ENCODE results near the gene RNF38.
"Not testable (repeated sequence)": the region's sequence is repeated elsewhere in the genome, so short reads cannot be mapped to it uniquely, and the experiment has no call there.

The RNF38 gene

GRCh38 chr9:36298566-36298965 is 101.5 kb downstream of the RNF38 start:
- DNase-seq (ENCODE audit: insufficient read length, low spot score) (peak; percentile 83), FAIRE-seq (no peak)

- FAIRE-seq: no peak
- no peak for DNase-seq (ENCODE audit: insufficient read length, low spot score)
These were observed 102.3 kb downstream of the RNF38 start for GRCh38 chr9:36297798-36298197.

- DNase-seq (ENCODE audit: insufficient read length, low spot score); FAIRE-seq: not testable (repeated sequence)
These were observed 105.1 kb downstream of the RNF38 start for GRCh38 chr9:36294996-36295395.

DNA sequence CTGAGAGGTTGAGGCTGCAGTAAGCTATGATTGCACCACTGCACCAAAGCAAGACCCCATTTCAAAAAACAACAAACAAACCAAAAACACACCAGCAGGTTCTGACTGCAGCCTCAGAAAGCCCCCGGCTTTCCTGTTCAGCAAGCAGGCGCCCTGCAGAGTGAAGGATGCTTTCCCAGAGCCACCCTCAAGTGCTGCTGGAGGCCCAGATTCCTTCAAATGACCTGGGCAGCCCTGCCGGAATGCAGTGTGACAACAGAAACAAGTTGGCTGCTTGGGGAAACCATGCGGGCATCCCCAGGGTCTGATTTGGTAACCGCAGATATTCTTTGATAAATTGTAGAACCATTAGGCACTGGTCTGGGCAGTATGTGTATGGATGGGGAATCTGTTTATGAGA is 106.2 kb downstream of the RNF38 start:
- FAIRE-seq: no peak
- no peak for DNase-seq (ENCODE audit: insufficient read length, low spot score)

DNA sequence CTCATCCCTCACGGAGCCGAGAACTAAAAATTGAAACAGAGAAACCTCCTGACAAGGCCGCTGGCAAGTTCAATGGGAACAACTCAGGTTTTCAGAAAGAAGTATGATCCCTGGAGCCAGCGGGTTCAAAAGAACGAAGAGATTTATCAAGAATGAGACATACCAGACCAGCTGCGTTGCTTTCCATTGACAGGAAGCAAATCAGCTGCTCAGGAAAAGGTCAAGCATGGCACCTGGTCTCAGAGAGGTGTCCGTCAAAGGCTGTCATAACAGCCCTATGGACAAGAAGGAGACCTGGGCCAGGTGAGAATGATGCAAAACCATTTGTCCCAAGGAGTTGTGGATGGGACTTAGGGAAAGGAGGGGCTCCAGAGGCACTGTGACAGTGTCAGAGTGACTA is 106.9 kb downstream of the RNF38 start:
- DNase-seq (ENCODE audit: insufficient read length, low spot score) (no peak), FAIRE-seq (no peak)

DNA sequence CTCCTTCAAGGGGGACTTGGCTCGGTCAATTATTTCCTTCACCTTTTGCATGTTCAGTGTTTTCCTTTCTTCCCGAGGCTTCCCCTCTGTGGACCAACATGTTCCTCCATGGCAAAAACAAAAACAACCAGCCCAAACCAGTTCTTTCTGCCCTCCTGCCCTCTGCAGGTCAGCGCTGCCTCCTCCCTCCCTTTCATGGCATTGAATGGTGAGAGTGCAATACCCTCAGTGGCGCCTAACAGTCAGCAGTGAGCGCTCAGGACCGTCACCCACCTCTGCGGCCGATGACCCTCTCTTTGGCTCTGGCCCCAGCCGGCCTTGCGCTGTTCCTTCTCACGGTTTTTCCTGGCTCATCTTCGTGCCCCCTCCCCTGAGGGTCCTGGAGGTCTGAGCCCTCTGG is 107.4 kb downstream of the RNF38 start:
- FAIRE-seq: no peak
- no peak for DNase-seq (ENCODE audit: insufficient read length, low spot score)

DNA sequence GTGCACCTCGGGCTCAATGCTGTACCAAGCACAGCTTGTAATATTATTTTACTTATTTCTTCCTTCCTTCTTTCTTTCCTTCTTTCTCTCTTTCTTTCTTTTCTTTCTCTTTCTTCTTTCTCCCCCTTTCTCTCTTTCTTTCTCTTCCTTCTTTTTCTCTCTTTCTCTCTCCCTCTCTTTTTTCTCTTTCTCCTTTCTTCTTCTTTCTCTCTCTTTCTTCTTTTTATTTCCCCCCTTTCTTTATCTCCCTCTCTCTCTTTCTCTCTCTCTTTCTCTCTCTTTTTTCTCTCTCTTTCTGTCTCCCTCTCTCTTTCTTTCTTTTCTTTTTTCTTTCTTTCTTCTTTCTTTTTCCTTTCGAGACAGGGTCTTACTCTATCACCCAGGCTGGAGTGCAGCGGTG is 109.1 kb downstream of the RNF38 start:
- FAIRE-seq: no peak
- no peak for DNase-seq (ENCODE audit: insufficient read length, low spot score)

GRCh38 chr9:36289836-36290435 is 110.1 kb downstream of the RNF38 start:
- no peak for DNase-seq (ENCODE audit: insufficient read length, low spot score)
- no peak for FAIRE-seq

DNA sequence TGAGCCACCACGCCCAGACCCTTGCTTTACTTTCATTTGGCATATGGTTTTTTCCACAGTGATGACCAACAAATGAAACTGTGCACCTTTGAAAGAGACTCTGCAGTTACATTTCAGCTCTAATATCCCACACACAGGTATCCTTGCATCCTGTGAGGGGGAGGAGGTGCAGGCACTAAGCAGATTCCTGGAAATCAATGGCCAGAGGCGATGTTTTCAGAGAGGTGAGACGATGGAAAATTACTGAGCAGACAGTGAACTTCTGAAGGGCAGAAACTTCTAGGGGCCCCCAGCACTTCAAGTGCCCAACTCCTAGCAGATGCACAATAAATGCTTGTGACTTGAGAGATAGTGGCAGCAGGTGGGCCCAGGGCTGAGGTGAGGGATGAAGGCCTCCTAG is 112.0 kb downstream of the RNF38 start:
- FAIRE-seq (no peak), DNase-seq (ENCODE audit: insufficient read length, low spot score) (no peak)
